HG02759 (cell line): Measurements from ENCODE around the gene SMAD2.
"Not testable (repeated sequence)": the region's sequence is repeated elsewhere in the genome, so short reads cannot be mapped to it uniquely, and the experiment has no call there.

Experiments
- ATAC-seq: cut with Tn5 transposase; IDR thresholded peaks from one replicate; pipeline ENCODE4 v1.9.1; 2021; ENCODE audit warnings: mild to moderate bottlenecking, moderate library complexity; ENCODE audit not compliant: unreplicated experiment

The SMAD2 gene

GRCh38 chr18:47930199-47930930 lies at the start of gene SMAD2:
Gene SMAD2 (minus strand): TSS chr18:47930659. CDS start chr18:47896756, 33,903 bp downstream.
- ATAC-seq = peak; percentile 66

GRCh38 chr18:47979611-47980200 lies 49.2 kb upstream of the SMAD2 start:
- ATAC-seq = no peak

GRCh38 chr18:47978603-47979002 lies 48.1 kb upstream of the SMAD2 start:
- no peak for ATAC-seq

- no peak for ATAC-seq
Observed at GRCh38 chr18:47978141-47978540, 47.7 kb upstream of the SMAD2 start.

GRCh38 chr18:47975701-47976100 lies 45.2 kb upstream of the SMAD2 start:
- no peak for ATAC-seq

- ATAC-seq = no peak
Observed at GRCh38 chr18:47975105-47975504, 44.6 kb upstream of the SMAD2 start.

- no peak for ATAC-seq
Observed at GRCh38 chr18:47970664-47971531, 40.4 kb upstream of the SMAD2 start.

- no peak for ATAC-seq
Observed at GRCh38 chr18:47969816-47970215, 39.4 kb upstream of the SMAD2 start.

- no peak for ATAC-seq
Observed at GRCh38 chr18:47968721-47969120, 38.3 kb upstream of the SMAD2 start.

- ATAC-seq = no peak
Observed at GRCh38 chr18:47968006-47968676, 37.7 kb upstream of the SMAD2 start.

GRCh38 chr18:47964053-47964452 lies 33.6 kb upstream of the SMAD2 start:
- no peak for ATAC-seq

GRCh38 chr18:47961003-47961402 lies 30.5 kb upstream of the SMAD2 start:
- not testable (repeated sequence) for ATAC-seq

- ATAC-seq = peak; percentile 80
Observed at GRCh38 chr18:47953471-47953931, 23.0 kb upstream of the SMAD2 start.

GRCh38 chr18:47950511-47950910 lies 20.1 kb upstream of the SMAD2 start:
- no peak for ATAC-seq

- no peak for ATAC-seq
Observed at GRCh38 chr18:47949202-47949601, 18.7 kb upstream of the SMAD2 start.

GRCh38 chr18:47946889-47947288 lies 16.4 kb upstream of the SMAD2 start:
- ATAC-seq = no peak

- ATAC-seq = no peak
Observed at GRCh38 chr18:47944972-47945852, 14.8 kb upstream of the SMAD2 start.

- no peak for ATAC-seq
Observed at GRCh38 chr18:47936952-47937351, 6.5 kb upstream of the SMAD2 start.

GRCh38 chr18:47935321-47936055 lies 5.0 kb upstream of the SMAD2 start:
- no peak for ATAC-seq
